CD4-positive, alpha-beta T cell treated with Interleukin-17A for 4 hours (primary cell): ENCODE results near the gene RNU5D-1.

Source experiments
- DNase-seq: peaks from one replicate; pipeline ENCODE4 v3.0.0-alpha.2; 2020; ENCODE audit warnings: mixed read lengths

Gene RNU5D-1

DNA sequence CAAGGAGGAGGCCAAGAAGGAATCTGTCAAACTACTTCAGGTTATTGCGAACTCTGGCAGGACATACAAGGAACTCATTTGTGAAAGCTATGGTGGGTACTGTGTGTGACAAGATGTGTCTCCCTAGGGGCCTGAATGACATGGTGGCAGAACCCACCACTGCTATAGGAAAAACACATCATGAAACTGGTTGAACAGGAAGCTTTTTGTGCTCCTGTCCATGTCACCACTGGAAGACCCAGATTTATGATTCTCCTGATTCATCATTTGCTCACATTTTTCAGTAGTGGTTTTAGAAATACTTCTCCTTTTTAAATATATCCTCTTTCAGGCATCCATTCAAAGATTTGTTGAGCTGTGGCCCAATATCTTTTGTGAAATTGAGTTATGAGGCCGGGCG is 32.8 kb downstream of the RNU5D-1 start:
- DNase-seq, result no peak

DNA sequence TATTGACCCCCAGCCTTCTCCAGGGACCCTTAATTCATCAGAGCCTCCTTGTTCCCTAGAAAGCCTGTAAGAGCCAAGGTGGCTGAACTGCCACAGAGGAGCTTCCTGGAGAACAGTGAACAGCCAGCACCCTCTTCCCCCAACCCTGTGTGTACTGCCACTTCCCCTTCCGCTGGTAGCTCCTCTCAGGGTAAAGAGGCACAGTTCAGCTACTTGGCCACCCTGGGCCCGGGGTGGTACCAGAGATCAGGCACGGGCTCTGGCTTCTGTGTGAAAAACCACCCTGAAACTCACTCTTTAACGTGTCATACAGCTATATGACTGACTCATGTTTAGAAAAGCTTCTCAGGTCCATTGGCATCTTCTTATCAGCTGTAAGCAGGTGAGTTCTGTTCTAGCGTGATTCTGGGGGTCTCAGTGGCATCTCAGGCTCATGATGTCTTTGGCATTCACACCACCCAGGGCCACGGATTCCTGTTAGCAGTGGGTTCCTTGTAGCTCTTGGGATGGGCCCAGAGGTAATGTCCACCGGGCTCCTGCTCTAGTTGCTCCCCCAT is 34.1 kb downstream of the RNU5D-1 start:
- peak; percentile 67 for DNase-seq

DNA sequence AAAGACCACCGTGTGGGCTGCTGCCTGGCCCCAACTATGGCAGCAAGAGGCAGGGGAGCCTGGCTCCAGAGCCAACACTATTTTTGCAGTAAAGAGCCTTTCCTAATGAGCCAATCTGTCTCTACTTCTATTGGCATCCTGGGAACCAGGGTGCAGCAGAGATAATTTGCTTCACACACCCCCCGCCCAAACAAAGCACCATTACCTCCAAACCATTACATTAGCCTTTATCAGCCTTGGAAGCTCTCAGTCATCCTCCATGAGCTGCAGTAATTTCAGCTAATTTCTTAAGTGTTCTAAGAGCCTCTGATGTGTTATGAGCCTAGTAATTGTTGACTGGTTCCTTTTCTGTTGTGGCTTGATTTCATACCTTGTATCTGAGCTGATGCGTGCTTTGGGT is 34.9 kb downstream of the RNU5D-1 start:
- no peak for DNase-seq

DNA sequence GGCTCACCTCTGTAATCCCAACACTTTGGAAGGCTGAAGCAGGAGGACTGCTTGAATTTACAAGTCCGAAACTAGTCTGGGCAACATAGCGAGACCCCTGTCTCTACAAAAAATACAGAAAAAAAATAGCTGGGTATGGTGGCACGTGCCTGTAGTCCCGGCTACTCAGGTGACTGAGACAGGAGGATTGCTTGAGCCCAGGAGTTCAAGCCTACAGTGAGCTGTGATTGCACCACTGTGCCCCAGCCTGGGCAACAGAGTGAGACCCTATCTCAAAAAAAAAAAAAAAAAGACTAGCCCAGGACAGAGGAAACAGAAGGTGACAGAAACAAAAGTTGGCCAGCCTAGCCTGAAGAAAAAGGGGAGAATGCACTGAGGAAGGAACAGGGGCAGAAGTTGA is 35.3 kb downstream of the RNU5D-1 start:
- no peak for DNase-seq

DNA sequence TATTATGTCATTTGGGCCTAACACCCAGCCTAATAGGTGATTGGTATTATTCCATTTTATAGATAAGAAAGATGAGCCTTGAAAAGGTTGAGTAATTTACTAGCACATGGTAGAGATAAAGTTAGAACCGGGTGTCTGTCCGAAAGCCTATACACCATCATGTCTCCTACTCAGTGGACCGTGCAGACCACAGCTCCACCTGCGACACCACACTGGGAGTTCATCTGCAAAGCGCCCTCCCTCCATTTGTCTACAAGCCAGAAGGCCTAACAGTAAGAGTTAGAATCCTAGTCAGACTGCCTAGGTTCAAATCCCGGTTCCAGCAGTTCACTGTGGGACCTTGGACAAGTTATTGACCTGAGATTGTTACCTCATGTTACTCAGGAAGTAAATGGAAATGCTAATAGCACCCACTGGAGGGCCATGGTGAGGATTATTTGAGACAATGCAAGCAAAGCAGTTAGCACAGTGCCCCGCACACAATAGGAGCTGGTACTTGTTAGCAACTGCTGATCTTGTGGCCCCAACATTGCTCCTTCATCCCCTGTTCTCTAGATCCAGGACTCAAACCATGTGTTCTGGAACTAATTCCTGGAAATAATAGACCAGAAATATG is 36.0 kb downstream of the RNU5D-1 start:
- no peak for DNase-seq

DNA sequence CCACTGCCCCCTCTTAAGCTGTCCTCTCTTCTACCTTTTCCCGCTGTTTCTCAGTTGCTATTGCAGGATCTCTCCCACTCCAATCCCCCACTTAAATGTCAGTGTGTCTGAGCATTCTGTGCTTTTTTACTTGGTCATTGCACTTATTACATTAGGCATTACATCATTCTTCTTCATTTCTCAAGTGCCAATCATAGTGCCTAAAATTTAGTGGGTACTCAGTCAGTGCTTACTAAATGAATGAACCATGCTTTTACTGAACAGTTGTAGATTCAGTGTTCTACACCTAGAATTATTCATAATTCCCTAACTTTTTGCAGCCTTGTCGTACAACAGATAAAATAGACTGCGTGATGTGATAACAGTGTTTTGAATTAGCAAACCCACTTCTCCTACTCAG is 37.1 kb downstream of the RNU5D-1 start:
- no peak for DNase-seq

DNA sequence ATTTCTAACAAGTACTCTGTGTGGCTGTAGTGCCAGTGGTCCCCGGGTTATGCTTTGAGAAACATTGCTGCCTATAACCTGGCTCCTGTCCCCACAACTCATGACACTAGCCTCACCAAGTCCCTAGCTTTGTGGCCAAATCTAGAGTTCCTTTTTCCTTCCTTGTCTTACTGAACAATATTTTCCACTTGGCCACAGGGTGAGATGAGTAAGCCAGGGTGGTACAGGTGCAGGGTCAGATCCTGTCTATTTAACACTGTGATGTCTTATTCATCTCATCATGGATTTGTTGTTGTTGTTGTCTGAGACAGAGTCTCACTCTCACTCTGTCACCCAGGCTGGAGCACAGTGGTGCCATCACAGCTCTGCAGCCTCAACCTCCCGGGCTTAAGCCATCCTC is 37.8 kb downstream of the RNU5D-1 start:
- no peak for DNase-seq

DNA sequence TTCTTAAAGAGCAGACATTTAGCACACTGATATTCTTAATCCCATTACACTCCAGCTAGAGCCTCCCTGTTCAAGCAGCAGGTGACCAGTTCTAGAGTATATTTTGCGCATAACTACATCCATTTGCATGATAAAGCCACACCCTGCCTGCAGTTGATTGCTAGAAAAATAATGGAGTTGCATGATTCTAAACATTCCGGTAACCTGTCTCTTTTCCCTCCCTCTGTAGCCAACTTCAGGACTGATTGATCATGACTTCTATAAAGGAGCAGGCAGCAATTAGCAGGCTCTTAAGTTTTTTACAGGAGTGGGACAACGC is 41.6 kb downstream of the RNU5D-1 start:
- no peak for DNase-seq

DNA sequence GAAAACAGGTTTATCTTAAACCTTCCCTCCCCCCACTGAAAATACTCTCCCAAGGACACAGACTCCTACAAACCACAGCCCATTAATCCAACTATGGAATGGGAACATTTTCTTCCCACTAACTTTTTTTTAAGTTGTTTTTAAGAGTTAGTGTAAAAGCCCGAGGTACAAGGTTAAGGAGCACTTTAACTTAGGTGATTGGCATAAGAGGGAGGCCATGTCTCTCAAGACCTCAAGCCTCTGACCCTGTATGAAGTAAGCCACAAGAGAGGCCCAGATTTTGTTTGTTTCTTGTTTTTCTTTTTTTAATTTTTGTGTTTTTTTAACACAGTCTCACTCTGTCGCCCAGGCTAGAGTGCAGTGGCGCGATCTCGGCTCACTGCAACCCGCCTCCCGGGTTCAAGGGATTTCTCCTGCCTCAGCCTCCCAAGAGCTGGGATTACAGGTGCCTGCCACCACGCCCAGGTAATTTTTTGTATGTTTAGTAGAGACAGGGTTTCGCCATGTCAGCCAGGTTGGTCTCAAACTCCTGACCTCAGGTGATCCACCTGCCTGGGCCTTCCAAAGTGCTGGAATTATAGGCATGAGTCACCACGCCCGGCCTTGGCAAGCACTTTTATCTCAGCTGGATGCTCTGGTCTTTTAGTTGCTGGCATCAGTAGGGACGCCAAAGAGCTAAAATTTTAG is 42.1 kb downstream of the RNU5D-1 start:
- DNase-seq, result no peak

DNA sequence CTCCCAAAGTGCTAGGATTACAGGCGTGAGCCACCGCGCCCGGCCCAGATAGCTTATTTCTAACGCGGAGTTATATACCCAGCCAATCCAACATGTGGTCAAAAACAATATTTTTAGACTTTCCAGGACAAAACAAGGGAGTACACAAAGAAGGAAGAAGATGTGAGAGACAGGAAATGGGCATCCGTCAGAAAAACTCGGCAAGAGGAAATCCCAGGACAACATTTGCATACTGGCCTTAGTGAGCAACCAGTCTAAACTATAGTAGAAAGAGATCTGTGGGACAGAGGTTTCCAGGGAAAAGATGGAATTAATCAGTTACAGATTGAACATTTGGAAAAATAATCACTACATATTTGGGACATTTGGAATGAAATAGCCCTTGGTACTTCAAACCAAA is 45.1 kb downstream of the RNU5D-1 start:
- no peak for DNase-seq

DNA sequence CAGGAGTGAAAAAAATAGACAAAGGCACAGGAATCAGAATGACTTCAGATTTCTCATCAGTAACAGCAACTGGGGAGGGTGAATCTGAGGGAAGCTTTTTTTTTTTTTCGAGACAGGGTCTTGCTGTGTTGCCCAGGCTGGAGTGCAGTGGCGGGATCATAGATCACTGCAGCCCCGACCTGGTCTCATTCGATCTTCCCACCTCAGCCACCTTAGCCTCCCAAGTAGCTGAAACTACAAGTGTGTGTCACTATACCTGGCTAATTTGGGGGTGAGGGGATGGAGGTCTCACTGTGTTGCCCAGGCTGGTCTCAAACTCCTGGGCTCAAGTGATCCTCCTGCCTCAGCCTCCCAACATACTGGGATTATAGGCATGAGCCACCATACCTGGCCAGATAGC is 45.8 kb downstream of the RNU5D-1 start:
- no peak for DNase-seq

DNA sequence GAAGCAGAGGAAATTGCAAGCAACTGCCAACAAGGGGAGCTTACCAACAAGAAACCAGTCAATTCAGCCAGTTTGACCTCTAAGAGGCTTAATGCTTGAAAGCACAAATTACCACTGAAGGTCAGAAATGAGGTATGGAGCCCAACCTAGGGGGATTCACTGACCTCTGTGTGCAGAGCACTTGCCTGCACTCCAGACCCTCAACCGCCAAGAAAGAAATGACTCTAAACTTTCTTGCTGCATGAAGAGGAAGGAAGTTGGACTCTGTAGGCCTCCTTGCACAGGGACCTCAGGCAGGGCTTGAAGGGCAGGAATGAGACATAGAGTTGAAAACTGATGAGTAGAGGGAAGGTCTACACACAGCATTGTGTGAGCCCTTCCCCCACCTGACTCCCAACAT is 46.4 kb downstream of the RNU5D-1 start:
- DNase-seq, result no peak

DNA sequence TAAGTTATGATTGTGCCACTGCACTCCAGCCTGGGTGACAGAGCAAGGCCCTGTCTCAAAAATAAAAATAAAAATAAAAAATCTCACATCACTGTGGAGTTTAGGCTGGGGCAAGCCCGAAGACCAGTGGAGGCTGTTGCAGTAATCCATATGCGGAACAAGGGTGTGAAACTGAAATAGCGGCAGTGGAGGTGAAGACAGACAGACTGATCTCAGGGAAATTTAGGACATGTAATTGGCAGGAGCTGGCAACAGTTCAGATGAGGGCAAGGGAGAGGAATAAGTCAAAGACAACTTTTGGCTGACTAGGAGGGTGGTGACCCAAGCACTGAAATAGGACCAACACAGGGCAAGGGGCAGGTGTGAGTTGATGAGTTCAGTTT is 48.1 kb downstream of the RNU5D-1 start:
- no peak for DNase-seq

DNA sequence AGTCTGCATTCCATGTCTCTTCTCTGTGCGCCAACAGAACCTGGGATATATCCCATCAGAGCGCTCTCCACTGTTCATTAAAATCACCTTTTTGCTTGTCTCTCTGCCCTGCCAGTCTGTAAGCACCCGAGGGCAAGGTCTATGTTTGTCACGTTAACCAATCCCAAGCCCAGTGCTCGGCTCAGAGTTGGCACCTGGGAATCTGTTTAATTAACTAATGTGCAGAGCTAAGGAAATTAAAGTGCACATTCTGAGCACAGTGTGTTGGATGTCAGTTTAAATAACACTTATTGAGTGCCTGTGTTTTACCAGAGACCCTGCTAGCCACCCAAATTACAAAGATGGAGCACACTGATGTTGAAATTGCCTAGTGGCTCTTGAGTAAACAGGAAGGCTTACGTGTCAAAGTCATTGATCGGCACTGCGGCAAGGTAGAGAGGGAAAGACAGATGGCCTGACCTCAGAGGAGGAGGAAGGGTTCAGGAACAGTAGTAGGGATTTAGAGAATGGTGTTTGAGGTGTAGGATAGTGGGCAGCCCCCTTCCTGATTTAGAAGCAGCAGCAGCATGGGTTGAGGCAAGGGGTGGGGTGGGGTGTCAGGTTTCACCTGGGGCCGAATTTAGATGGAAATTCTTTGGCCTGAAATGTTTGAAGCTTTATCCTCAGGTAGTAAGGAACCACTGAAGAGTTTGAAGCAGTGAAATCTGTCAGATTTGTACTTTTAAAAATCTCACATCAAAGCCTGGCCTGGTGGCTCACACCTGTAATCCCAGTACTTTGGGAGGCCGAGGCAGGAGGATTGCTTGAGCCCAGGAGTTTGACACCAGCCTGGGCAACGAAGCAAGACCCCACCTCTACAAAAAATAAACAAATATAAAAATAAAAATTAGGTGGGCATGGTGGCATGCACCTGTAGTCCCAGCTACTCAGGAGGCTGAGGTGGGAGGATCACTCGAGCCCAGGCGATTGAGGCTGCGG is 48.8 kb downstream of the RNU5D-1 start:
- no peak for DNase-seq
